ENCODE results near the gene CSNK2B. TPM values are rescaled to one million over a fixed set of nuclear protein-coding genes. Genes with fewer than 3 reads are reported as not detected.

CSNK2B gene
- total and polyA plus RNA-seq, 9 of the 15 experiments (the other 6 are each of a cell fraction or from before 2014, with no cell fraction given) = 120 to 1,126 (median 529) TPM

GRCh38 chr6:31663126-31663960, 2.5 kb upstream of the CSNK2B start (continued):
- no peak for TF ChIP-seq PREB (CRISPR knock-in tag; IDR thresholded peaks at IDR 0.05)
- TF ChIP-seq USF1 (CRISPR knock-in tag; IDR thresholded peaks at IDR 0.05) = no peak
- no peak for TF ChIP-seq ZNF124 (CRISPR knock-in tag; IDR thresholded peaks at IDR 0.05)
- no peak for TF ChIP-seq REST (IDR thresholded peaks at IDR 0.05; ENCODE audit: borderline replicate concordance)
- TF ChIP-seq REST (CRISPR knock-in tag; IDR thresholded peaks at IDR 0.05; ENCODE audit: low read depth) = no peak
- no peak for TF ChIP-seq HES1 (IDR thresholded peaks at IDR 0.05; ENCODE audit: low read depth)
- no peak for TF ChIP-seq RBM39 (optimal IDR thresholded peaks at IDR 0.05; ENCODE audit: low read depth, low read length)
- TF ChIP-seq ZNF589 (CRISPR knock-in tag; IDR thresholded peaks at IDR 0.05; ENCODE audit: low read depth) = no peak
- no peak; the same call in 1 of the 2 replicates for TF ChIP-seq ZNF175 (CRISPR knock-in tag; IDR thresholded peaks at IDR 0.05; ENCODE audit: low read depth)
- no peak for TF ChIP-seq ATF6 (CRISPR knock-in tag; IDR thresholded peaks at IDR 0.05)
- no peak for TF ChIP-seq NEUROD1 (IDR thresholded peaks at IDR 0.05; ENCODE audit: borderline replicate concordance, low read depth, low read length, partially characterized antibody)
- TF ChIP-seq MTA1 (IDR thresholded peaks at IDR 0.05; ENCODE audit: borderline replicate concordance) = no peak
